NCI-H2107 treated with DMSO at 0.1 percent for 48 hours (cell line): ENCODE results near the gene TP53I11.

Experiments used
- DNase-seq: peaks from one replicate; lab custom pipeline; 2025; ENCODE audit not compliant: unreplicated experiment; lab: John Stamatoyannopoulos, UW

Gene TP53I11

DNA sequence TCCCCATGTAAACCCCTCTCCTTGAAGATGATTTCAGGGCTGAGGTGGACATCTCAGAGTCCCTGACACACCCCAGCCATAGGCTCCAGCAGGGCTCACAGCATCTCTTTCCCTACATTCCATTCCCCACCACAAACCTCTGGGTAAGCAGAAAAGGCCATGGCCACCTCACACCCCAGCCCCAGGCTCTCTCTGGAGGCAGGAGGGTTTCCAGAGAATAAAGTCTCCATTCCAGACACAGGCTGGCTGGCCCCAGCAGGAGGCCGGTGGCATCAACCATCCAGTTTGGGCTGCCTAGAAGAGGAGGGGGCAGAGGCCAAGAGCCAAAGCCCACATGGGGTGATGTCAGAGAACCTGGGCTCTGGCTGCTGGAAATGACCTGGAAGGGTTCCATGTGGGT, 61.4 kb downstream of the TP53I11 start:
- DNase-seq = no peak

DNA sequence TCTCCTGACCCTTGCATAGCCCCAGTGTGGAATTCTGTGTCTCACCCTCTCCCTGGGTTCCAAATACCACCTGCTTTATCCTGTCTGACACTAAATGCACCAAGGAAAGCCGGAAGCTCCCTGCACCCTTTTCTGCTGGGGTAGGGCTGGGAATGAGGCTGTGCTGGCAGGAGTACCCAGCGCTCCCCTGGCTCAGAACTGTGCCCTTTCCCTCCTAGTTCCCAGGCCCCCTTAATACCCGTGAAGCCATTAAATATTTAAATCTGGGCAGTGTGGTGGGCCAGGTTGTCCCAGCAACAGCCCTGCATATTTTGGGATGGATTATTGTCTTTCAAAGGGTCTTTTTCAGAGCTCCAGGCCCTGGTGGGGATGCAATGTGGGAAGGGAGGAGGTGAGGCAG, 63.0 kb downstream of the TP53I11 start:
- DNase-seq = no peak

DNA sequence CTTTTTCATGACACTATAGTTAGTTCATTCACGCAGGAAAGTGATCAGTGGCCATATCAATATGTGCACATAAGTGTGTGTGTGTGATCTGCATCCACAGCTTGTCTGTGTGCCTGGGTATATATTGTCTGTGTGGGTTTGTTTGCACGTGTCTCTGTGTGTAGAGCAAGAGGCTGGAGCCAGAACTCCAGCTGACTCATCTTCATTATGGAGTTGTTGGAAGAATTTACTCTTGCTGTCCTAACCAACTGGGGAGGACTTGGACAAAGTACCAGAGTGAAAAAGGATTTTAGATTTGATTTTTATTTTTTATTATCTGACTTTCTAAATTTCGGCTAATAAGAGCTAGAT, 63.9 kb downstream of the TP53I11 start:
- DNase-seq = no peak

DNA sequence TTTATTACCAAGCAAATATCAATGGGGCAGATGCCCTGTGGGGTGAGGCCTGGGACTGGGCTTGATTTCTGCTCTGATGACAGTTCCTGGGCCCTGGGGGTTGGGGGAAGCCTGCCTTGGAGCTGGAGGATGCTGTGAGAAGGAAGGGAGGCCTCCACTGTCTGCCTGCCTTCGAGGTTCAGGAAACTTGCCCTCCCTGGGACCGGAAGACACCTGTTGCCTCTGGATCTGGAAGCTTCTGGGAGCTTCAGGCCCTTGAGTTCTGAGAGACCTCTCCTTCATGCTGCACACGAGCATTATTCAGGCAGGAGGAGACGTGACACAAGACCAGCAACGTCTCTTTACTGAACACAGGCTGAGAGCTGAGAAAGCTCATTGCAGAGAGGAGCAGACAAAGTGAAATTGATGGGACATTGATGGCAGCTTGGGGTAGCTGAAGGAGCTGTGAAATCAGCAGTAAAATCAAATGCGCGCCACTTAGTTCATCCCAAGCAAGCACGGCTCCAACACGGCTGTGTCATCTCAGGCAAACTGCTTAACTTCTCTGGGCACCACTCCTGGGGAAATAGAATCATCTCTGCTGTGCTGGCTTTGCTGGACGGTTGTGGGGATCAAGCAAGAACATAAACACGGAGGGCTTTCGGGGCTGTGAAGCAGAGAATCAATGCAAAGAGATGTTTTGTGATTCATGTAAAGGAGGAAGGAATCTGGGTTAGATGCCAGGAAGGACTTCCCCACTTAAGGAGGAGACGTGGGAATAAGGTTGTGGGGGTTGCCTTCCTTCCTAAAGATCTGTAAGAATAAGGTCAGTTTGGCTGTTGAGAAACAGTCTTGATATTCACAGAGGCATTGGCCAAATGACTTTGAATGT, 64.5 kb downstream of the TP53I11 start:
- no peak for DNase-seq

DNA sequence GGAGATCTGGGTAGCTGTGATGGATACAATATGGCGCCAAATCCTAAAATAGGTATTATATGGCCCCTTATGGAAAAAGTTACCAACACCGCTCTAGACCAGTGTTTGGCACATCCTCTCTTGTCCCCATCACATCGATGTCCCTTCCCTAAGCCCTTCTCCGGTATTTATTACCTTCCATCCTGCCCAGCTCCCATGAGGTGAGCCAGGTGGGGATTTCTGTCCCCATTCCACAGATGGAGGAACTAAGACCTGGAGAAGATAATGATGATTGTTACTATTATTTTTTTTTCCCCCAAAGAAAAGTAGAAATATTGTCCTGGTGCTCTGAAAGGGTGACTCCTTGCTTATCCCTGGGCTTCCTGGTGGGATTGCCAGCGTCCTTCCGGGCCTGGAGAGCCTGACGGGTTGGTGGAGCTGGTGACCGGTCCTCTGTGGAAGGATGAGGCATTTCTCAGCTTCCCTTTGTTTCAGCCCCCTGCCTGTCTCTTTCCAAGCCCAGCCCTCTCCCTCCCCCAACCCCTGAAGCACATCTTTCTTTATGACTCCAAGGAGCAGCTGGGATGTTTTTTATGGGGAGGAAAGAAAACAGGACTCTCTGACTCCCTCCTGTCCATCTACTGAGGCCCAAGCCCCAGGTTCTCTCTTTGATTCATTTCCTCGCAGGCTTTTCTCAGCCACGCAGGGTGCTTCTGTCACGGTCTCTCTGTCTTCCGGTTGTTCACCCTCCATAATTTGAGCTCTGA, 65.4 kb downstream of the TP53I11 start:
- DNase-seq = no peak

DNA sequence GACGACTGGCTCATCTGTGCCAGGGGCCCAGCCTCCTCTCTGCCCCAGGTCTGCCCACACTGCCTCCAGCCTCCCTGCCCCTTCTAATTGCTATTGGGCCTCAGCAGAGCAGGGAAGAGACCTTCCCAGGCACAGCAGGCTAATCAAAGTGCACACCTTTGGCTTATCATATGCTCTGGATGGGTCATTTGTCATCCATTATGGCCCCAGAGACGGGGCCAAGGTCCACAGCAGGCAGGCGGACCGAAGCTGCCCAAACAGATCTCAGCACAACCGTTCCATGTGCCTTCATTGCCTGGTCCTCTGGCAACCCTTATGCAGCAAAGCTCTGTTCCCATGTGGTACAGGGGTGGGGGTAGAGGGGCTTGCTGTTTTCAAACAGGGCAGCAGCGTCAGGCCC, 66.6 kb downstream of the TP53I11 start:
- DNase-seq = no peak

DNA sequence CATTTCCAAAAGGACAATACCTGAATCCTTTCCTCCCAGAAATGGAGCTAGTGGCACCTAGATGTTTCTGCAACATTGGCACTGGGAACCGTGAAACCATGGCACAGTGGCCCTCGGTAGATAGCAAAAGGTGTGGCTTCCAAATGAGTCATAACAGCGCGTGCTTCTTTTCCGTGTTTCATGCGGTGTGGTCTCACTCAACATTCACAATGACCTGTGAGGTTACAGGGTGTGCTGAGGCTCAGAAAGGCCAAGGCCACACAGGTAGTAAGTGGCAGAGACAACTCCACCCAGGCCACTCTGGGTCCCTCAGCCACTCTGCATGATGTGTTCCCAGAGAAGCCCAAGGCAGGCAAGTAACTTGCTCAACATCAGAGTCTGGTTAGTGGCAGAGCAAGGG, 67.4 kb downstream of the TP53I11 start:
- DNase-seq = no peak
